ENCODE data around the gene MGA.
"Not testable (repeated sequence)": the region's sequence is repeated elsewhere in the genome, so short reads cannot be mapped to it uniquely, and the experiment has no call there.

The MGA gene

GRCh38 chr15:41695750-41696436, 35.7 kb downstream of the MGA start:
- H3K4me3 ChIP-seq (ENCODE audit: low read depth, low read length) = peak overlapping the region; percentile 5; the same call in 1 of the 2 replicates
- DNase-seq (ENCODE audit: low read depth) = peak; percentile 79
- TF ChIP-seq CTCF (IDR thresholded peaks at IDR 0.05; ENCODE audit: insufficient read depth, low read depth, low read length, missing control alignments) = peak; percentile 49

- no peak for DNase-seq (ENCODE audit: low read depth)
- H3K4me3 ChIP-seq (ENCODE audit: low read depth, low read length) = no peak overlapping the region
- TF ChIP-seq CTCF (IDR thresholded peaks at IDR 0.05; ENCODE audit: insufficient read depth, low read depth, low read length, missing control alignments) = no peak
Measured at GRCh38 chr15:41698779-41699178, 38.6 kb downstream of the MGA start.

GRCh38 chr15:41703120-41703519, 42.9 kb downstream of the MGA start:
- DNase-seq (ENCODE audit: low read depth) = no peak
- no peak for TF ChIP-seq CTCF (IDR thresholded peaks at IDR 0.05; ENCODE audit: insufficient read depth, low read depth, low read length, missing control alignments)
- no peak overlapping the region for H3K4me3 ChIP-seq (ENCODE audit: low read depth, low read length)

- no peak for DNase-seq (ENCODE audit: low read depth)
- TF ChIP-seq CTCF (IDR thresholded peaks at IDR 0.05; ENCODE audit: insufficient read depth, low read depth, low read length, missing control alignments) = no peak
- H3K4me3 ChIP-seq (ENCODE audit: low read depth, low read length) = no peak overlapping the region
Measured at GRCh38 chr15:41713047-41713446, 52.8 kb downstream of the MGA start.

- DNase-seq (ENCODE audit: low read depth) = no peak
- H3K4me3 ChIP-seq (ENCODE audit: low read depth, low read length) = no peak overlapping the region
- no peak for TF ChIP-seq CTCF (IDR thresholded peaks at IDR 0.05; ENCODE audit: insufficient read depth, low read depth, low read length, missing control alignments)
Measured at GRCh38 chr15:41714291-41714690, 54.1 kb downstream of the MGA start.

GRCh38 chr15:41716864-41717263, 56.7 kb downstream of the MGA start:
- no peak for DNase-seq (ENCODE audit: low read depth)
- TF ChIP-seq CTCF (IDR thresholded peaks at IDR 0.05; ENCODE audit: insufficient read depth, low read depth, low read length, missing control alignments) = no peak
- H3K4me3 ChIP-seq (ENCODE audit: low read depth, low read length) = no peak overlapping the region

- TF ChIP-seq CTCF (IDR thresholded peaks at IDR 0.05; ENCODE audit: insufficient read depth, low read depth, low read length, missing control alignments) = no peak
- H3K4me3 ChIP-seq (ENCODE audit: low read depth, low read length) = no peak overlapping the region
- DNase-seq (ENCODE audit: low read depth) = no peak
Measured at GRCh38 chr15:41727143-41727542, 66.9 kb downstream of the MGA start.

- not testable (repeated sequence) for H3K4me3 ChIP-seq (ENCODE audit: low read depth, low read length); DNase-seq (ENCODE audit: low read depth)
Measured at GRCh38 chr15:41728061-41728460, 67.9 kb downstream of the MGA start.

All from GM12865 (cell line).